Umbilical cord (tissue), 2 donors: Measurements from ENCODE around the gene OAS3. TPM values are rescaled to one million over a fixed set of nuclear protein-coding genes. Genes with fewer than 3 reads are reported as not detected.
A peak's percentile ranks its signal among the peaks of the same experiment; 100 is the strongest.
"Not testable (repeated sequence)": the region's sequence is repeated elsewhere in the genome, so short reads cannot be mapped to it uniquely, and the experiment has no call there.

Experiments used
- DNase-seq: peaks from one replicate; pipeline ENCODE4 v3.0.0-alpha.2; 2015; ENCODE audit warnings: low spot score
- total RNA-seq: library from RNA; depleted of rRNA; stranded (reverse); fragments of >200 nt; gene quantifications from one replicate; pipeline ENCODE4 v1.2.3, GENCODE V29; 2014; ENCODE audit warnings: low replicate concordance; ENCODE audit not compliant: insufficient read depth

The OAS3 gene, protein sequence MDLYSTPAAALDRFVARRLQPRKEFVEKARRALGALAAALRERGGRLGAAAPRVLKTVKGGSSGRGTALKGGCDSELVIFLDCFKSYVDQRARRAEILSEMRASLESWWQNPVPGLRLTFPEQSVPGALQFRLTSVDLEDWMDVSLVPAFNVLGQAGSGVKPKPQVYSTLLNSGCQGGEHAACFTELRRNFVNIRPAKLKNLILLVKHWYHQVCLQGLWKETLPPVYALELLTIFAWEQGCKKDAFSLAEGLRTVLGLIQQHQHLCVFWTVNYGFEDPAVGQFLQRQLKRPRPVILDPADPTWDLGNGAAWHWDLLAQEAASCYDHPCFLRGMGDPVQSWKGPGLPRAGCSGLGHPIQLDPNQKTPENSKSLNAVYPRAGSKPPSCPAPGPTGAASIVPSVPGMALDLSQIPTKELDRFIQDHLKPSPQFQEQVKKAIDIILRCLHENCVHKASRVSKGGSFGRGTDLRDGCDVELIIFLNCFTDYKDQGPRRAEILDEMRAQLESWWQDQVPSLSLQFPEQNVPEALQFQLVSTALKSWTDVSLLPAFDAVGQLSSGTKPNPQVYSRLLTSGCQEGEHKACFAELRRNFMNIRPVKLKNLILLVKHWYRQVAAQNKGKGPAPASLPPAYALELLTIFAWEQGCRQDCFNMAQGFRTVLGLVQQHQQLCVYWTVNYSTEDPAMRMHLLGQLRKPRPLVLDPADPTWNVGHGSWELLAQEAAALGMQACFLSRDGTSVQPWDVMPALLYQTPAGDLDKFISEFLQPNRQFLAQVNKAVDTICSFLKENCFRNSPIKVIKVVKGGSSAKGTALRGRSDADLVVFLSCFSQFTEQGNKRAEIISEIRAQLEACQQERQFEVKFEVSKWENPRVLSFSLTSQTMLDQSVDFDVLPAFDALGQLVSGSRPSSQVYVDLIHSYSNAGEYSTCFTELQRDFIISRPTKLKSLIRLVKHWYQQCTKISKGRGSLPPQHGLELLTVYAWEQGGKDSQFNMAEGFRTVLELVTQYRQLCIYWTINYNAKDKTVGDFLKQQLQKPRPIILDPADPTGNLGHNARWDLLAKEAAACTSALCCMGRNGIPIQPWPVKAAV
- 8.4 TPM for total RNA-seq

DNA sequence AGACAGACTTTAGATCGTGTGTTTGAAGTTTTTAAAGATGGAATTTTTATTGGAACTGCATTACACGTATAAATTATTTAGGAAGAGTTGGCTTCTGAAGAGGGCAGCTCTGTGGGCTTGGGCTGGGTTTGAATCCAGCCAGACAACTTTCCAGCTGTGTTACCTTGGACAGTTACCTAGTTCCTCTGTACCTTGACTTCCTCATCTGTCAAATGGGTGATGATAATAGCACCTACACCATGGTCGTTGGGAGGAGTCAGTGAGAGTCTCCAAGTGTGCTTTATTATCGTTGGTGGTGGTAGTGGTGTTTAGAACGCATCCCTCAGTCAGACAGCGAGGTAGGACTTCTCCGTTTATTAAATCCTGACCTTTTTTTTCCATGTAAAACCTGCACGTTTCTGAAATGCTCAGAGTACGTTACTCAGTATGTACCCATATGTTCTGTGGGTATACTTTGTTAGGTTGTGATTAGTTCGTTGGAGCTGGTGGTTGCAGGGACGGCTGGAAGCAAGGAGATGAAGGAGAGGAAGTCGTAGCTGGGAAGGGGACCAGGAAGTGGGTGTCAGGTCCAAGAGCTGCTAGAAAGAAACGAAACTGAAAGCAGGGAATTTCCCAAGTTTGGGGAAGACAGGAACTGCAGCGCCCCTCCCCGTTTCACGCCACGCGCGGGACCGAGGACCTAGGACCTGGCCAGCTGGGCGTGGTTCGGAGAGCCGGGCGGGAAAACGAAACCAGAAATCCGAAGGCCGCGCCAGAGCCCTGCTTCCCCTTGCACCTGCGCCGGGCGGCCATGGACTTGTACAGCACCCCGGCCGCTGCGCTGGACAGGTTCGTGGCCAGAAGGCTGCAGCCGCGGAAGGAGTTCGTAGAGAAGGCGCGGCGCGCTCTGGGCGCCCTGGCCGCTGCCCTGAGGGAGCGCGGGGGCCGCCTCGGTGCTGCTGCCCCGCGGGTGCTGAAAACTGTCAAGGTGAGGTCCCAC, at the start of gene OAS3:
Gene OAS3, plus strand, starts transcription at position 734 of the 979 bp plus-strand sequence. Its CDS starts 57 bp downstream, at position 791.
- peak; percentile 78 for DNase-seq

DNA sequence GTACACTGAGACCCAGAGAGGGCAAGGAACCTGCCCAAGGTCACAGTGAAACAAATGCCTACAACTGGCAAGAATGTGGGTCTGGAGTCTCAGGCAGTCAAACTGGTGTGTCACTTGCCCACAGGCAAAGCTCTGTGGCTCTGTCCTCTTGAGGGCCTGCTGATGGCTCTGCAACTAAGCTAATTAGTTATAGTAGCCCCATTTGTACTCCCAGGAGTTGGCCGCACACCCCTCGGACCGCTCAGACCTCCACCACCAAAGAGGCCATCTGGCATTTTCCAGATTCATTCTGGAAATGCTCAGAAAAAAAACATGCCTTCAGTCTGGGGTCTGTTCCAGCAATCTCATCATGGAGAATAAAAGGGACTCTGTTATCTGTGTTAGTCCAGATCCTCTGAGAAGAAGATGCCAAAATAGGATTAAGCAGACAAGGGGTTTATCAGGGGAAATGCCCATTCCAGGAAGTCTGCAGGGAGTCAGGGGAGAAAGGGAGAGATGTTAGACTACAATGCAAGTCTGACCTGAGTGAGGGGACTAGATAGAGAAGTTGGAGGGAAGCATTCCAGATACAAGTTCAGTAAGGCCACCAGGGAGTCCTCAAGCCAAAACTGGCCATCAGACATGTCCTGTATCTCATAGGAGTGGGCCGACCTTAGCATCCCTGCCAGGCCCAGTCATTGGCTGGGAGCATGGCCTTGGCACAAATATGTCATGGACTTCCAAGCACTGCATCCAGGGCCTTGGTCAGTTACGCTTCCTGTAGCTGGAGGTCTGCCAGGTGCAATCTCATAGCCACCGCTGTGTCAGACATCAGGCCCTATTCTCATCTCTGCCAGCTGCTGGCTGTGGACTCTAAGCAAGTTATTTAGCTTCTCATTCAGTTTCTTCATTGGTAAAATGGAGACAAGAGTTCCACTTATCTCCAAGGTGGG, 46.9 kb upstream of the OAS3 start:
- DNase-seq: peak; percentile 68

DNA sequence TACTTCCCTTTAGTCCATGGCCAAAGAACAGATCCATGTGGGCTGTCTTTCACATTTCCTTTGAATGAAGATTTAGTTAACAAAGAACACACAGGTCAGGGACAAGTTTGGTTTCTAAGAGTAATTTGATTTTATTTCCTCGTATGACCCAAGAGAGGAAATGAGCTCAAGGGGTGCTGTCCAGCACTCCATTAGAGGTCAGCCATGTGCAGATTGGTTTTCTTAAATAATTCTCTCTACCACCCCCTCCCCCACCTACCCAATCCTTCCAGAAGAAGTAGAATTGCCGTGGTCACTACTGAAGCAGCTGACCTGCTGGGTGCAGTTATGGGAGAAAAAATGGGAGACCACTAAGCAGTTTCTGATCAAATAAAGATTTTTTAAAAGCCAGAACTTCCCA, 45.4 kb upstream of the OAS3 start:
- DNase-seq: no peak

DNA sequence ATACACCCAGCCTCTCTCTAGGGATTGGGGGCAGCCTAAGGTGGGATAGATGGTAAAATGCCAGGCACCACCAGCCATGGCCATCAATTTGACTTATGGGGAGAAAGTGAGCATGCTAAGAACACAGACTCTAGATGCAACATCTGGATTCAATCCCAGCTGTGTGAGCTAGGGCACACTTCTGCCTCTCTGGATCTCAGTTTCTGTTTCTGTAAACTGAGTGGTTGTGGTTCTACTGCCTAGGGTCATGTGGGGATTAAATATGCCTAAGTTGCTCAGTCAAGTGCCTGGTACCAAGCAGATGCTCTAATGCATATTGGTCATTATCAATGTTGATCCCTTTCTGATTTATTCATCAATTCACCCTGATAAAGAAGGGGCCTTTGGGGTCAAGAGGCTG, 44.1 kb upstream of the OAS3 start:
- DNase-seq: no peak

DNA sequence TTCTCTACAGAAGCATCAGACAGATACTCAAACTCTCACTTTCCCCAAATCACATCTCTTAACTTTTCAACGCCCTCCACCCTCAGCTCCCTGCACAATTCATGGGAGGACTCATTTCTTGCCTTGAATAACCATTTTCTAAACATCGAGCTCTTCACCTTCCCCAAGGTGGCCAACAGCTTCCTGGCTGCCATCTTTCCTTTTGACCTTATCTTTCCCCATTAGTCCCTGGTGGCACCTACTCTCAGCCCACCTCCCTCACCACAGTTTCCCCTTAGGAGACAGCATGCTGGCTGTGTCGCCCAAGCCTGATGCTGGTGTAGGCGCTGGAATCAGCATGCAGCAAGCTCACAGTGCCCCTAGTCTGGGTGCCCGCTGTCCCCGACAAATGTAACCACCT, 39.9 kb upstream of the OAS3 start:
- DNase-seq: no peak

DNA sequence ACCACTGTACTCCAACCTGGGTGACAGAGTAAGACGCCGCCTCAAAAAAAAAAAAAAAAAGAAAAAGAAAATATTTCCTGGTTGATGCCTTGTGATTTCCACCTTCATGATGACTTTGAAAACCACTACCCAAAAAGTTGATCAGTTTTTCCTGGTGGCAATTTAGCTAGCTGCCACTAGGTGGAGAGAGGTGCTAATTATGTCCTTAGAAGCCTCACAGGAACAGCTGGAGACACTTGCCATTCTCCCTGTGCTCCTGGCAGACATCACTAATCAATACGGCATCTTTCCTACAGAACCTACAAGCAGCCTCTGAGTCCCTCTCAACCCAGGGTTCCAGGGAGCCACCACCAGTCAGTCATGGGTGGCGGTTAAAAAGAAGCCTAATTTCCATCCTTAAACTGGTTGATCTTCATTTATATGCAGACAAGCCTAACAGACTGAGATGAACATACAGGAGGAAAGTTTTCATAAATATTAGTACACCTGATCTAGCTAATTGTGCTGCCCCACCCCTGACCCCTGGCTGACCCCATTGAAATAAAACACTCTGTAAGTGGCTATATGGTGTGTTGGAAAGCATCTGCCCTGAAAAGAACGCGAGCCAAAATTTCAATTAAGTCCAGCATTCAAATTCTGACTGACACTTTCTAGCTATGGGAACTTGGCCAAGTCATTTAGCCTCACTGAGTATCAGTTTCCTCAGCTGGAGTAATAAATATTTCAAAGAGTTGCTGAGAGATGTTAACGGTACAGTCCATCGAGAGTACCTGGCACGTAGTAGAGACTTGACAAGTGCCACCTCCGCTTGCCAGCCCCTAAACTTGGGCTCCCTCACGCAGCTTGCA, 37.8 kb upstream of the OAS3 start:
- DNase-seq: no peak

DNA sequence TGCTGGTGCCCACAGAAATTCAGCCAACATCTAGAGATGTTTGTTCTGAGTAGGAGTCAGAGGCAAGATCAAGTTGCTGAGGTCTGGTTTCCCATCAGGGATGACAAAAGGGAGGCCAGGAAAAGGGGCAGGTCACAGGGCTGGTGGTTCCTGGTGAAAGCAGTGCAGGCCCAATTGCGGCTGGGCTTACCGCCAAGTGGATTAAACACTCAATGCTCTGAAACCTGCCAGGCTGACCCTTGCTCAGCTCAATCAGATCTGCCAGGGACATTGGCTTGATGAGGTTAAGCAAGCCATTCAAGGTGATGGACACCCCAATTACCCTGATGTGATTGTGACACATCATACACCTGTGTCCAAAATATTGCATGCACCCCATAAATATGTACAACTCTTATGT, 37.0 kb upstream of the OAS3 start:
- DNase-seq: no peak

DNA sequence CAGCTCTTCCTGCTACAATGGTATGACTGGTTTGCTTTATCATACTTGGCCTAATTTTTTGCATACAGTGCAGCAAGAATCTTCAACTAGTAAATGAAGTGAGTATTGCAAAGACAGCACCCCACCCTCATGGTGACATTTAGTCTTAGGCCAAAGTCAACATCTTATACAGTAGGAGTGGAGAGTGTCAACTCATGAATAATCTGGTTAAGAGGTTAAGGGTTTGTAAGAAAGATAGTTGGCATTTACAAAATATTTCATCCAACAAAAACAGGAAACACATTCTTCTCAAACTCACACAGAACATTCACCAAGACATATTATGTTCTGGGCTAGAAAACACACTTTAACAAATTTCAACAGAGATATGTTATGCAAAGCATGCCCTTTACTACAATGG, 33.7 kb upstream of the OAS3 start:
- no peak for DNase-seq

DNA sequence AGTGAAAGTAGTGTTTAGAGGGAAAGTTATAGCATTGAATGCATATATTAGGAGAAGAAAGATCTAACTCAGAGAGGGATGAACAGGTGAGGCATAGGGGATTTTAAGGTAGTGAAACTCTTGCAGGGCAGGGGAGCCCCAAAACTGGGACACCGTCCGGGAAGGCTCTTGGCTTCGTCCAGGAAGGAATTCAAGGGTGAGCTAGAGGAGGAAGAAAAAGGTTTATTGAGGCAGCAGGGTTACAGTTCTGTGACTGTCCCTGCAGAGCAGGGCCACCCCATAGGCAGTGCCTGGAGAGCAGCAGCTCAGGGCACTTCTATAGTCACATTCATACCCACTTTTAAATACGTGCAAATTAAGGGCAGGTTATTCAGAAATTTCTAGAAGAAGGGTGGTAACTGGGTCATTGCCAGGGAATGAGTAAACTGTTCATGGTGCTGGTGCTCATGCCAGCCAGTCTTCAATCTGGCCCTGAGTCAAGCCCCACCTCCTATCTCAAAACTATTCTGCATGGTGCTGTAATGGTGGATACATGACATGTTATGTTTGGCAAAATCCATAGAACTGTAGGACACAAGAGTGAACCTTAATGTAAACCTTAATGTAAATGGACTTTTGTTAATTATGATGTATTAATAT, 32.7 kb upstream of the OAS3 start:
- DNase-seq: no peak

DNA sequence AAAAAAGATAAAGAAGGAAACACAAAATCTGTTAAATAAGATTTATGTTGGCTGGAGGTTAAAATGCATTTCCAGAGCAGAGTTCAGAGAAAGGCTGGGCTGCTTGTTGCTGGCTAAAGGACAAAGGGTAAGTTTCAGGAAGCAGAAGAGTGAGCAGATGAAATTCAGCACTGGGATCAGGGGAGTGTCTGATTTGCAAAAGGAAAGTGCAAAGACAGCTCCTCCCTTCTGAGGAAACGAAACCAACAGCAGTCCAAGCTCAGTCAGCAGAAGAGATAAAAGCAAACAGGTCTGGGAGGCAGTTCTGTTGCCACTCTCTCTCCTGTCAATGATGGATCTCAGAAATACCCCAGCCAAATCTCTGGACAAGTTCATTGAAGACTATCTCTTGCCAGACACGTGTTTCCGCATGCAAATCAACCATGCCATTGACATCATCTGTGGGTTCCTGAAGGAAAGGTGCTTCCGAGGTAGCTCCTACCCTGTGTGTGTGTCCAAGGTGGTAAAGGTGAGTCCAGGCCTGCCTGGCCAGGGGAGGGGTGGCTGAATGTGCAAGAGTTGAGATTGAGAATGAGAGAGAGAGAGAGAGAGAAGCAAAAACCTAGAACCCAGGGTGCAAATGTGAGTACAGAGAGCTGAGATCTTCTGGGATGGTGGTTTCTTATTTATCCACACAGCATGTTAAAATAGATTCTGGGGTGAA, 31.4 kb upstream of the OAS3 start, which contains the start of gene OAS1:
Gene OAS1, plus strand, starts transcription at position 251 of the 703 bp plus-strand sequence. Its CDS starts 78 bp downstream, at position 329.
- peak; percentile 84 for DNase-seq

DNA sequence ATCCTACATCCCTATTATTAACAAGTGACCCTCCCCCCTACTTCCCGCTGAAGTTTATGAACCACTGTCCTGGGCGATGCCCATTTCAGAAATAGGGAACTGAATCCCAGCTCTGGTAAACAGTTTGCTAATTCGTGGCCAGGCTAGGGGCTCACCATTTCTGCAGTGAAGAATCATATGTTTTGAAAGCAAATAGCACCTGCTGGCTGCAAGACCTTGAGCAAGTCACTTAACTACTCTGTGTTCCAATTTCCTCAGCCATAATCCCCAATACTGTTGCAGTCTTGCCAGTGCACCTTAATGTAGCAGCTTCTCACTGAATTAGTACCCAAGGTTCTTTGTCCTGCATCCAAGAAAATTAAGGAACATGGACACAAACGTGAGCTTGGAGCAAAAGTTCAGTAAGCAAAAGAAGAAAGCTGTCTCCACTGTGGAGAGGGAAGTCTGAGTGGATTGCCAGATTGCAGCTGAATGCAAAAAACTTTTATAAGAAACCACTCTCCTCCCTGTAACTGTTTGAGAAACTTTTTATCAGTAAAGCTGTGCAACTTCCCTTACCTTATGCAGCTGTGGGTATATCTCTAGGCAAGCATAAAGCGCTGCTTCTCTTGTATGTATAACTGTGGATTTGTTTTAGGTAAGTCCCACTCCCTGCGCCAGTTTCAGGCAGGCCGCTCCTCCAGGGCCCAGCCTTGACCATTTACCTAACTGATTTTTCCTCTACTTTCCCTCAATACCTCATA, 30.7 kb upstream of the OAS3 start:
- peak; percentile 15 for DNase-seq

DNA sequence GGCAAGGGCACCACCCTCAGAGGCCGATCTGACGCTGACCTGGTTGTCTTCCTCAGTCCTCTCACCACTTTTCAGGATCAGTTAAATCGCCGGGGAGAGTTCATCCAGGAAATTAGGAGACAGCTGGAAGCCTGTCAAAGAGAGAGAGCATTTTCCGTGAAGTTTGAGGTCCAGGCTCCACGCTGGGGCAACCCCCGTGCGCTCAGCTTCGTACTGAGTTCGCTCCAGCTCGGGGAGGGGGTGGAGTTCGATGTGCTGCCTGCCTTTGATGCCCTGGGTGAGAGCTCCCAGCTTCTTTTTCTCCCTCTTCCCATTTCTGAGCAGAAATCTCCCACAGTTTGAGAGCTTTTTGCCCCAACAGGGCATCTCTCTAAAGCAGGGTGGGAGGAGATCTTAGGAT, 29.7 kb upstream of the OAS3 start:
- no peak for DNase-seq

DNA sequence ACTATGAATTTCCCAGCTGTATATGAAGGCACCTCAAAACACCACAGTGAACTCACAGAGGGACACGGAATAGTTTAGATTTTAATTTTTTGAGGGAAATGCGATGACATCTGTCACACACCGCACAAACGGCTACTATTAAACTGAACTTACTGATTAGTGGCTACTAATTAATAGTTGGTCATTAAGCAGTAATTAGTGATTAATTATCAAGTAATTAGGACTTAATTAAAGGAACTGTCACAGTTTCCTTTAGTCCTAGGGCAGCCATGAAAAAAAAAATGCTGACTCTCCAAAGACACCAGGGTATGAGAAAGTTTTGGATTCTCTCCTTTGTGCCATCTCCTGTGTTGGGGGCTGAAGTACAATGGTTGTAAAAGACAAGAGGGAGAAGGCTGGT, 28.6 kb upstream of the OAS3 start:
- no peak for DNase-seq

DNA sequence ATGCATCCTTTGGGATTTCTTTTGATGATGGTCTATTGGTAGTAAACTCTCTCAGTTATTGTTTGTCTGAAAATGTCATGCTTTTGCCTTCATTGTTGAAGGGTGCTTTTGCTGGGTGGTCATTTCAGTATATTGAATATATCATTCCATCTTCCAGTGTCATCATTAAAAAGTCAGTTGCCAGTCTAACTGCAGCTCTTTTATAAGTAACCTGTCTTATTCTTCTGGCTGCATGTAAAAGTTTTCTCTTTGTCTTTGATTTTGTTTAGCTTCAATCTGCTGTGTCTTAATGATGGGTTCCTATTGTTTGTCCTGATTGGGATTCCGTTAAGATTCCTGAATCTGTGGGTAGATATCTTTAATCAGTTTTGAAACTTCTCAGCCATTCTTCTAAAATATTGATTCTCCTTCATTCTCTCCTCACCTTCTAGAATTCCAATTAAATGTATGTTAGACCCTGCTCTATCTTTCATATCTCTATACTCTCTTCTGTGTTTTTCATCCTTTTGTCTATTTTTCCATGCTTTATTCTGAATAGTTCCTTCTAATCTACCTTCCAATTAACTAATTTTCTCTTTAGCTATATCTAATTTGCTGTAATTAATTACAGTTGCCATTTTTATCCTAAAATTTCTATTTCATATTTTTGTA, 25.1 kb upstream of the OAS3 start:
- no peak for DNase-seq

DNA sequence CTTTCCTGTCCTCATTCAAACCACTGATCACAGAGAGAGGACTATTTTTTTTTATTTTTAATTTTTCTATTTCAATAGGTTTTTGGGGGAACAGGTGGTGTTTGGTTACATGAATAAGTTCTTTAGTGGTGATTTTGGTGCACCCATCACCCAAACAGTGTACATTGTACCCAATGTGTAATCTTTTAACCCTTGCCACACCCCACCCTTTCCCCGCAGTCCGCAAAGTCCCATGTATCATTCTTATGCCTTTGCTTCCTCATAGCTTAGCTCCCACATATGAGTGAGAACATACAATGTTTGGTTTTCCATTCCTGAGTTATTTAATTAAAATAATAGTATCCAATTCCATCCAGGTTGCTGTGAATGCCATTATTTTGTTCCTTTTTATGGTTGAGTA, 24.4 kb upstream of the OAS3 start:
- not testable (repeated sequence) for DNase-seq

DNA sequence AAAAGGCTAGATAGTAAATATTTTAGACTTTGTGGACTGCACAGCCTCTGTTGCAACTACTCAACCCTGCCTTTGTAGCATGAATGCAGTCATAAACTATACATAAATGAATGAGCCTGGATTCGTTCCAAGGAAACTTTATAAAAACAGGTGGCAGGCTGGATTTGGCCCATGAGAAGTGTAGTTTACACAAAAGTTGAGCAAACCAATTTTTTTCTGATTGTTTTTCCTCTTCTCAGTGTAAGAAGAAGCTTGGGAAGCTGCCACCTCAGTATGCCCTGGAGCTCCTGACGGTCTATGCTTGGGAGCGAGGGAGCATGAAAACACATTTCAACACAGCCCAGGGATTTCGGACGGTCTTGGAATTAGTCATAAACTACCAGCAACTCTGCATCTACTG, 22.0 kb upstream of the OAS3 start:
- no peak for DNase-seq
